GM19239 (cell line): ENCODE results near the gene GALNT15.
A peak's percentile ranks its signal among the peaks of the same experiment; 100 is the strongest.

Experiments
- DNase-seq: peaks from one replicate; pipeline ENCODE4 v3.0.0; 2011; ENCODE audit warnings: low spot score; ENCODE audit not compliant: insufficient read length
- FAIRE-seq: peaks from 2 replicates; lab custom pipeline; 2011; peaks lifted over from hg19 to GRCh38; lab: Jason Lieb, UNC

GALNT15 gene

GRCh38 chr3:16247282-16248061, 73.0 kb downstream of the GALNT15 start:
- FAIRE-seq (peak; percentile 96), DNase-seq (peak; percentile 54)

DNA sequence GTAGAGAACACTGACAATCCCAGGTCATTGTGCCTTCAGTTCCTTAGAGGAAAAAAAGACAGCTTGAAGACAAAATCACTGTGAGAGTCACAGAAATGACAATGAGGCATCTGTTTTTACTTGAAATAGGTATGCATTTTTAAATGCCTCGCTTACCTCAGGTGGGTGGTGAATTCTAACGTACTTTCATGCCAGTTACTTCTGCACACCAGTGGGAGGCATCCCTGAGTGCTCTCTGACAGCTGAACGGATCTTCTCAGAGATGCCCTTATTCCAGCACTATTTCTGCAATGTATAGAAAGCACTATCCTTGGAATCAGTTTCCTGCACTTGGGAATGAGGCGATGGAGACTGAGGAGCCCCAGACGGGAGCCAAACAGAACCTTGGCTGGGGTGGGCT, 74.1 kb downstream of the GALNT15 start:
- no peak for FAIRE-seq
- DNase-seq: no peak

- DNase-seq: no peak
- FAIRE-seq: no peak
Measured at GRCh38 chr3:16249336-16249735, 74.9 kb downstream of the GALNT15 start.

DNA sequence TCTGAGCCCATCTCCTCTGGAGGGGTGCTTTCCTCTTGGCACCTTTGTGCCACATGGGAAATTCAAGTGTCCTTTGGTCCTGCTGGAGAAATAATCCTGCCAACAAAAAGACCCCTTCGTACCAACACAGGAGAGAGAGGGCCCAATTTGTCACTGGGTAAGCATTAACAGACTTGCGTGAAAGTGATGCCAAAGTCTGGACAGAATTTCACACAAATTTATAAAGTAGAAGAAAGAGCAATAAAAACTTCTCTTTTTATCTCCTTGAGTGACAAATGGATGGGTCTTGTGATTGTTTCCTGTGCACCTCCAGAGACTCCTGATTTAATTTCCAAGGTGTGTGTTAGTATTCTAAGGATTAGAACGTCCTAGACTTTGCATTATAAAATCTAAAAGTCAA, 75.4 kb downstream of the GALNT15 start:
- FAIRE-seq: no peak

GRCh38 chr3:16251316-16252085, 77.0 kb downstream of the GALNT15 start:
- FAIRE-seq (no peak), DNase-seq (no peak)

More for the DNA sequence above, 75.4 kb downstream of the GALNT15 start:
- DNase-seq: no peak

- peak; percentile 79 for FAIRE-seq
- no peak for DNase-seq
Measured at GRCh38 chr3:16252243-16252978, 77.9 kb downstream of the GALNT15 start.

DNA sequence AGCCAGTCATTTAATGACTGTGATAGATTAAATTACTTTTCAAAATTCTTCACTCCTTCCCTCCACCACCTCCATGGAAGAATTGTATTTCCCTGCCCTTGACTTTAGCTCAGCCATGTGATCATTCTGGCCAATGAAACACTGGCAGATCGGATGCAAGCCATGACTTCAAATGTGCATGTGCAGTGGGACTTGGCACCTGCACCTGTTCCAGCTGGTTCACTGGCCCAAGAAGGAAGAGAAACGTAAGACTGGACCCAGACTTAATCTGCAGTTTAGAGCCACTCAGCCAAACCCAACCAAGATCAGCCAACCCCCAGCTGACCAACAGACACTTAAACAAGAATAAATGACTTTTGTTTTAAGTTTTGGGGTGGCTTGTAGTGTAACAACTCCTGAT, 78.5 kb downstream of the GALNT15 start:
- DNase-seq (no peak), FAIRE-seq (no peak)

GRCh38 chr3:16253601-16254000, 79.1 kb downstream of the GALNT15 start:
- no peak for DNase-seq

DNA sequence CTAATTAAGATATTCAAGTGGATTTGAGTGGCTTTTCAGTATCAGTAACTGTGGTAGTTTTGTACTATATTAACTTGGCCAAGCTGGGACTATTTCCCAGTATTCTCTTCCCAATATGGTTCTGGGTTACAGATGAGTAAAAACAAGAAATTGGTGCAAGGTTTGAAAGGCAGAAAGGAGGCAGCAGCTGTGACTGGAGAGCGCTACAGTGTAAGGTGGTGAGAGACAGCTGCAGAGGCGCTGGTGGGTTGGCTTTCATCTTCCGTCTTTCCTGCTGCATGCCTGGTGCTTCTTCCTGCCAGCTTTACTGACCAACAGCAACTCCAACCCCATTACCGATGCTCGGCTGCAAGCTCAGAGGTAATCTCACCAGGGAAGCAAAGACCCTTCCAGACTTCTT, 80.4 kb downstream of the GALNT15 start:
- FAIRE-seq (peak; percentile 26), DNase-seq (no peak)

More at GRCh38 chr3:16253601-16254000, 79.1 kb downstream of the GALNT15 start:
- no peak for FAIRE-seq

DNA sequence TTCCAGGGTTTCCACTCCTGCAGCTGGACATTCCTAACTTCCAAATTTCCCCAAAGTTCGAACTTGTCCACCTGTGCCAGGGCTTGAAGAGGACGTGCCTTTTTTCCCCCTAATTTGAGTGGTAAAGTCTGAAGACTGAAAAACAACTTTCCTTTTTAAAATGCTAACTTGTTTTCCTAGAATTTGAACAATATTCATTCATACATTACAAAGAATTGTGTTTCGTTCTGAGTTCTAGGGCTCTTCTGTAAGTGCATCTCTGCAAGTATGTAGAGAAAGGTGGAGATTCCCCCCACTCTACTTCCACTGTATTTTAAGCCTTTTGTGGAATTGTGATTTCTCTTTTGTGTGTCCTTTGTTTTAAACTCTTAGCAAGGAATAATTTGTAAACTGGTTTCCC, 80.8 kb downstream of the GALNT15 start:
- no peak for FAIRE-seq
- DNase-seq: no peak

DNA sequence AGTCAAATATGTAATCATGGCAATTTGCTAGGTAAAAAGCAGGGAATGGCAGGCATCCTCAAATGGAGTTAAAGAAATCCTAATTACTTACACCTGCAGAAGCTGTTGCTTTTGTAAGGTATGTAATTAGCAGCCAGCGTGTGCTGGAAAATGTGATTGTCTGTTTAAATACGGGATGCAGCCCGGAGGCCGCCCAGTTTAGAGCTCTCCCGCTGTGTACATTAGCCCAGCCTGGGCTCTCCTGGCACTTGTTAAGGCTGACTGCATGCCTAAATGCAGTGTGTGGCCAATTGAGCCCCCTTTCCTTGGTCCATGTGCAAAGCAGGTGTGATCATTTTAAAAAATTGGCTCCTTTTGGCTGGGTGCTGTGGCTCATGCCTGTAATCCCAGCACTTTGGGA, 81.2 kb downstream of the GALNT15 start:
- DNase-seq (no peak), FAIRE-seq (no peak)

DNA sequence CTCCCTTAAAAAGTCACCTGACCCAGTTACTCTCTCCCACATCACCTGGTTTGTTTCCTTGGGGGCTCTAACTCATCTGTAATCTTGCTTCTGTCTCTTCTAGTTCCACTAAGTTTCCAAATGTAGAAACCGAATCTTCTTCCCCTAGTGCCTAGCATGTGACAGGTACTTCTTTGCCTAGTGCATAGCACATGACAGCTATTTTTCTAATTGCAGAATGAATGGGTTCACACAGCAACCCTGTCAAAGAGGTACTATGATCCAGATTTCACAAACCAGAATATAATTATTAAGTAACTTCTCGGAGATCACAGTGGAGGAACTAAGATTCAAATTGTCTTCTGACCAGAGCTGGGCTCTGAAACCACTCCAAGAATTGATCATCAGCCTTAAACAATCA, 82.8 kb downstream of the GALNT15 start:
- FAIRE-seq: no peak
- DNase-seq: no peak

- DNase-seq (no peak), FAIRE-seq (no peak)
Measured at GRCh38 chr3:16258177-16258576, 83.7 kb downstream of the GALNT15 start.

GRCh38 chr3:16258866-16259265, 84.4 kb downstream of the GALNT15 start:
- DNase-seq: no peak
- no peak for FAIRE-seq

DNA sequence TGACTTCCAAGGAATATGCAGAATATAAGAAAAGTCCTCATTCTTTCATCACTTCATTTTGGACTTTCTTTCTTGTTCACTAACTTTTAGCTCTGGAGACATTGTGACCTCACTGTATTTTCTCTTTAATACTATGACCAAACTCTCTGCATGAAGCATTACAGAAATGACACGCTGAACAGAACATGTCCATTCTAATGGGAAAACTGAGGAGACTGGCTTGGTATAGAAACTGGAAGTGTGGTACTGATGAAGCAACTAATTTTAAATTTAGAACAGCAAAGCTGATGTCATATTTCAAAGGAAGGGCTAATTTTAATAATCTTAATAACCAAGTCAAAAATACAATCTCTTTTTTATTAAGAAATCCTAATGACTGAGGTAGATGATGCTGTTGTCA, 85.6 kb downstream of the GALNT15 start:
- no peak for DNase-seq
- no peak for FAIRE-seq

DNA sequence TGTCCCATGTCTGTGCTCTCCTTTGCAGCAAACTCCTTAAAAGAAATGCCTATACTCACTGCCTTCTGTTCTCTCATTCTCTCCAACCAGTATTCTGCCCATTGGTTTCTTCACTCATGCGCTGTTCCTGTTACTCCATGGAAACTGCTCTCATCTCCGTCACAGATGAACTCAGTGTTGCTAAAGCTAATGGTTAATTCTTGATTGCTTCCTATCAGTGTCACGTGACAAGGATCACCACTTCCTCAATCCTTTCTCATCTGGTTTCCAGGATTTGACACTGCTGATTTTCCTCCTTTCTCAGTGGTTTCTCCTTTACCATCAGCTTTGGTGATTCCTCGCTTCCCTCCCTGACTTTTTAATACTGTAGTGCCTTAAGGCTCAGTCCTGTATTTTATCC, 87.7 kb downstream of the GALNT15 start:
- DNase-seq: no peak
- FAIRE-seq: no peak

DNA sequence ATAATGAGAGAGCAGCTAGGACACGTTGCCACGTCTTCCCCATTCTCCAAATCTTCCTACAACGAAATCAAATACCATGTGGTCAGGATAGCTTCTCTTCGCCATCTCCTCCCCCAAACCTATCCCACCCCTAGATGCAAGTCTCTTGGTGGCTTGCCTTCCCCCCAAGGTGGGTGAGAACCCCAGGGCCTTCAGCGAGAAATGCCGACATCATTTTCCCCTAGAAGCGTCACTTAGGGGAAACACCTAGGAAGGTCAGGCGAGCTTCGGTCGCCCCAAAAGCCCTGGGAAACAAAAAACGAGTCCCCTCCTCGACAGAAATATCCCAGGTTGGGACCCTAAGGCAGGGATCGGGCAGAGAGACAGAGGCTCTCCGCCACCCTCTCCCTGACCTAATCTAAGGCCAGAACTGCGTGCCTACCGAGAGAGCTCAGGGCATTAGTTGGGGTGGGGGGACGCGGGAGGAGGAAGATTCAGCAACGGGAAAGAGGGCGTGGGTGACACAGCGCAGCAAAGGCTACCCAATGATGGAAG, 89.8 kb downstream of the GALNT15 start:
- DNase-seq: no peak

GRCh38 chr3:16264708-16265454, 90.4 kb downstream of the GALNT15 start, which contains the start of the genes DPH3 and OXNAD1:
Gene DPH3, minus strand, starts transcription at chr3:16264943. Its CDS starts 67 bp downstream, at chr3:16264876.
Gene OXNAD1, plus strand, starts transcription at chr3:16265212. Its CDS starts 5,741 bp downstream, at chr3:16270953.
- peak; percentile 96 for FAIRE-seq

More for the DNA sequence above, 89.8 kb downstream of the GALNT15 start:
- FAIRE-seq: no peak

GRCh38 chr3:16265455-16265786, 90.9 kb downstream of the GALNT15 start:
- no peak for DNase-seq
- no peak for FAIRE-seq

More at GRCh38 chr3:16264708-16265454, 90.4 kb downstream of the GALNT15 start, which contains the start of the genes DPH3 and OXNAD1:
- DNase-seq: peak; percentile 80

DNA sequence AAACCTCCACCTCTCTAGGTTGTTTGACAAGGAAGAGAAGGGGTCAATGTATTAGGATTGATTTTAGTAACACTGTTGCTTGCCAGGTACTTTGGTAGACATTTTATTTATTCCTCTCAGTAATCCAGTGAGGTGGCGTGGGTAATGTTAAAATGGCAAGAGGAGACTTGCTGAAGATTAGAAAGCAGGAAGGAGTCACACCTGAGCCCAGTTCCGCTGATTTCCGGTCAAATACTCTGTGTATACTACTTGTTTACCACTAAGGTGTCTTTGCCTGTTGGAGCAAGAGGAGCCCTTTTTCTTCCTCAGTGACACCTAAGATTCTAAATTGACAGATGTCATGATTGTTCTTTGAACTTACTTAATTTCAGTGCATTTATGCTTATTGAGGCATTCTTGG, 92.2 kb downstream of the GALNT15 start:
- no peak for FAIRE-seq
- no peak for DNase-seq
